CMK (cell line): Measurements from ENCODE around the gene RBKS.

ENCODE experiments used
- DNase-seq: peaks from one replicate; pipeline ENCODE4 v3.0.0-alpha.2; 2010; ENCODE audit warnings: low read depth

RBKS gene

DNA sequence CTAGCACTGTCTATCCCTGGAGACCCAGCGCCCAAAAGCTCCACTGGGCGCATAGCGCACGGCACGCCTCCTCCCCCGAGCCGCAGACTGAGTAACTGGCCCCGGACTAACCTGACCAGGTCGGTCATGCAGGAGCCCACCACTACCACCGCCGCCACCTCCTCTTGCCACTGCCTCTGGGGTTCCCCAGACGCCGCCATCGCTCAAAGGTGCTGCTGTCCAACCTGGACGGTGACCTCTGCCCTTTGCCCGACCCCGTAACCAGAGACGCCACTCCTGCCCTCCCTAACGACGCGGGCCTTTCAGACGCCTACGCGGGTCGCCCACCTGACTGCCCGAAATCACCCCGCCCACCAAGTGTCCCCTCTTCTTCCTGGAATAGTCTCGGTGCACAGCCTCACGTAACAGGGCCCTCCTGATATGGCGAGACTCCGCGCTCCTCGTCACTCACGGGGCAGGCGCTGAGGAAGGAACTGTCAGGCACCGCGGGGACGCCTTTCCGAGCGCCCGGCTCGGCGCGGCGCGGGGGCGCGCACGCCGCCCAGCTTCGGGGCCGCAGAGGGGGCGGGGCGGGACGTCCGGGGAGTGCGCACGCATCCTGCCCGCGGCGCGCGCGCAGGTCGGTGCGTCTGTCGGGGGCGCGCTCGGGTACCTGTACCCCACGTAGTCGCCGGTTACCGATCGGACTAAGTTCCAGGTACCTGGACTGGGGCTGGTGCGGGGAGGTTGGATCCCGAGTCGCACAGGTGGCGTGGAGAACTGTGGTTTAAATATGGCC lies at the start of gene RBKS, which contains the start of gene BABAM2:
Gene RBKS, minus strand, starts transcription at position 242 of the 778 bp plus-strand sequence. Its CDS starts 42 bp downstream, at position 200.
Gene BABAM2, plus strand, starts transcription at position 584 of the 778 bp plus-strand sequence. CDS start 3,828 bp downstream, outside the sequence.
- peak; percentile 63 for DNase-seq

DNA sequence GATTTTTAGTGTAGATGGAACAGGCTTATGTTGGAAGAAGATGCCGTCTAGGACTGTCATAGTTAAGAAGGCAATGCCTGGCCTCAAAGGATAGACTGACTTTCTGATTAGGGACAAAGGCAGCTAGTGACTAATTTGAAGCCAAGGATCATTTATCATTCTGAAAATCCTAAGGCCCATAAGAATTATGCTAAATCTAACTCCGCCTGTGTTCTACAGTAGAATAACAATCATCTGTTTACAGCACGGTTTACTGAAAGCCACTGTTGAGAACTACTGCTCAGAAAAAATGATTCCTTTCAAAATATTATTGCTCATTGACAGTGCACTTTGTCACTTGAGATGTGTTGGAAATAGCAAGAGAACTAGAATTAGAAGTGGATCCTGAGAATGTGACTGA lies 44.8 kb upstream of the RBKS start:
- no peak for DNase-seq

DNA sequence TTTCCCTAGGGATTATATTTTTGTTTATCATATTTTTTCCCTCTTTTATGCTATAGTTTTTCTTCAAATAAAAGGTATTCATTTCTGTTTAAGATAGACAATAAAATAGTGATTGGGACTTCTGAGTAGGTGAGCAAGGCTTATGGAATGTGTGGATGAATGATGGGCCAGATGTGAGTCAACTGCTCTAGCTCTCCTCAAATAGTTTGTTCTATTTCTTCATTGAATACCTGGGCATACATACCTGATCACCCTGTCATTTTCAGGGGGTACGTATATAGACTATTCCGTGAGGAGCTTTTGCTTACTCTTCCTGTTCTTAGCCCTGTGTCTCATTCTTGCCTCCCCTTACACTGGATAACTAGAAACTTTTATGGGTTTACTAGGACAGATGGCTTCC lies 42.2 kb upstream of the RBKS start:
- DNase-seq = no peak

DNA sequence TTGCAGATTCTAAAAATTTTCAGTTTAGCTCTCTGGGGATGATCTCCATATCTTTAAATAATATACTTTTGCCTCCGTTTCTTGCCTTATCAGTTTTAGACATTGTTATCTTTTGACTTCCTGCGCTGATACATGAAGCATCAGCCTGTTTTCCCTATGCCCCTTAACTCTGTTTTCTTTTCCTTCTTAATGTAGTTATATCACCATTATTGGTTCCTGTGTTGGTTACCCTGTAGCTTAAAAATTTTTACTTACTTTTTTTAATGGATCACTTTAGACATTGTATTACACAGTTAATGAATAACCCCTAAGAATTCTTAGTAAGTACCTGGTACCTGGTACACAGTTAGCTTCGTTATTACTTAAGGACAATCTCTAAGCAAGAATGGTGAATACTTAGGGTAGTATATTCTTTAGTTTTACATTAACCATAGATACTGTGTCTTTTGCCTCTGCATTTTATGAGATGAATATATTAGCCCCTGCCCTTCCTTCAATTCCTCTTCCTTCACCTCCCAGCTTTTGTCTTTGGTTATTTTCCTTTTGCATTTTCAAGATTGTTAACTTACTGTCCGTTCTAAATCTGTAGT lies 41.3 kb upstream of the RBKS start:
- DNase-seq = peak; percentile 14

DNA sequence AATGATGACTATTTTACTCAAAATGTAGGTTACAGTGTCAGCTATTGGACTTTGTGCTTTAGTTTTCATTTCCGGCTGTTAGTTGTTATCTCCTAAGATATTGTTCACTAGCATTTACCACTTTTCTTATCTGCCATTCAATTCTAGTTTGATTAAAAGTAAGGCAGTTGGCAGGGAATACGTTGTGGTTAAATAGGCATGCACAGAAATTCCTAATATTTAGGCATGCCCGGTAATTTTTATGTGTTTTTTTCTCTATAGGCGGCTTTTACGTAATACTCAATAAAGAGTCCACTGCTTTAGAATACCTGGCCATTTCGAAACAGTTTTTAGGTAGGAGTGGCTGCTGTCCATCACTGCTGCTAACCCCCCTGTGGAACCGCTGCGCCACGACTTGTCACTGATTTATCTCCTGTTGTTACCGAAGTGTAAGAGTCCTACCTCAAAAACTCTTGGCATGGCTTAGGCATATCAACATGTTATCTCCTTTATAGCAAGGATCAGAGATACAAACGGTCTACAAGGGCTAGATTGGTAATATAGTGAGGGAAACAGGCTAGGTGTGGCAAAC lies 39.8 kb upstream of the RBKS start:
- no peak for DNase-seq

DNA sequence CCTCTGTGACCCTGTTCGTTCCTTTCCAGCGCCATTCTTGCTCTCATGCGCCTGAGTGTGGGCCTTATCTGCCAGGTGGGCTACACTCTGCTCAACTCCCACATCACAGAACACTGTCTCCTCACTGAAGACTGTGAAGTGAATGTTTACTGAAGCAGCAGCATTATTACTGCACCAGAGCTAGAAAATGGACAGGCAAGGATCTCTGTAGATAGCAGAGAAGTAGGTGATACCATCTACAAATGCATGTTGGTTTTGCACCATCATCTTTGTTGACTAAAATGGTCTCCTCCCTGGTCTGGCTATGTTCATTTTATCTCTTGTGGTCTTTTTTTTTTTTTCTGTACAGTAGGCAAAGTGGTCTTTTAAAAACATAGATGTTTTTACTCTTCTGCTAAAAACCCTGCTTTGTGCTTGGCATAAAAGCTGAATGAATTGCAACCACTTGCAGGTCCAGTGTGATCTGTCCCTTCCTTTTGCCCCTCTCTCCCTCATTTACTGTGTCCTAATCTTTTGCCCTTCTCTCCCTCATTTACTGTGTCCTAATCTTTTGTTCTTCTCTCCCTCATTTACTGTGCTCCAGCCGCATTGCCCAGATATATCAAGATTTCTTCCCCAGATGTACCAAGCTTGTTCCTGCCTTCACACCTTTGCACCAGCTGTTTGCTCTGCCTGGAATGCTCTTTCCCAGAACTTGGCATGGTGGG lies 35.7 kb upstream of the RBKS start:
- no peak for DNase-seq

DNA sequence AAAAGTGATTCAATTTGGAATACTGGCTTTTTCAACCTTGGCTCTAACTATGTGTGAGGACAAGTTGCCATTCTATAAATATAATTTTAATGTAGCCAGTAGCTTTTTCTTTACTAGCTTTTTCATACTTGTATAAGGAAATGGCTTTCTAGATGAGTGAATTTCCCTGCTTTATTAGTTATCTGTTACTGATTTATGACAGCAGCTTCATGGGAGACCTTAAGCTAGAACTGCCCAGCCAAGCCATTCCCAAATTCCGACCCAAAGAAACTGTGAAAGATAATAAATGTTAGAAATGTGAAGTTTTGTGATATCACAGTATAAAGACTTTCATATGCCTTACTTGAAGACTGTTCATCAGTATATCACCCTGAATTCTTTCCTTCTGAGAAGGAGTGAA lies 32.7 kb upstream of the RBKS start:
- no peak for DNase-seq

DNA sequence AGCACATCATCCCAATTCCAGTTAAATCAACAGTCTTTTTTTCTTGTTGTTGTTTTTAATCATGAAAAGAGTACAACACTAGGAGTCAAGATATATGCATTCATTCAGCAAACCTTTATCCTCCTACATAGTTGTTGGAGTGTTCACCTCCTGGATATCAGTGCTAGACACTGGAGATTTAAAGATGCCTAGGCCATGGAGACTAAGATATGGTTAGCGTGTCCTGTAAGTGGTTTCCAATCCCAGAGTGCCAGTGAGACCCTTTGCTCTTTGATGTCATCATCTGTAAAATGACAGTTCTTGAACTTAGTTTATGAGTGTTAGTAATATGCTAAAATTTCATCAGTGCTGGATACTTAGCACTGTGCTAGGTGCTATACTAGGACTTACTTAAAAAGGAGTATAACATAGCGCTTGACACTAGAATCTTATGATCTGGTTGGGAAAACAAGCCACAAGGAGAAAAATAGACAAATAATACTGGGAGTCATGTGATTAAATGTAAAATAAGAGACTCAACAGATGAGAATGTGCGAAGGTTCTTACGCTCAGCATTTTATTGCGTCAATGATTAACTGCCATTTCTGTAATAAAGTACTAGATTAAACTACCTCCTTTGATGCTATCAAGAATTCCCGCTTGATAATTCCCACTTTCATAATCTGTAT lies 31.8 kb upstream of the RBKS start:
- no peak for DNase-seq

DNA sequence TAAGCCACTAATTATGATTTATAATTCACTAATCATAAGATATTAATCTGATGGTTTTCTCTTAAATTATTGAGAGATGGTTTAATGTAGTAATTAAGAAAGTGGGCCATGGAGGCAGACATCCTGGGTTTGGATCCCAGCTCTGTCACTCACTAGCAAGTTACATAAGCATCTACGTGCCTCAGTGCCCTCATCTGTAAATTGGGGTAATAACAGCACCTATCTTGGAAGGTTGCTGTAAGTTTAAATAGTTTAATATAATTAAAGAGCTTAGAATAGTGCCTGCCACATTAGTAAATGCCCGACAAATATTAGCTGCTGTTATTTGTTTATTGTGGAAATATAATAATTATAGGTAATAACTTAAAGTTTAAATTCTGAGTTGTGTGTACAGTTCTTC lies 31.2 kb upstream of the RBKS start:
- DNase-seq = no peak

DNA sequence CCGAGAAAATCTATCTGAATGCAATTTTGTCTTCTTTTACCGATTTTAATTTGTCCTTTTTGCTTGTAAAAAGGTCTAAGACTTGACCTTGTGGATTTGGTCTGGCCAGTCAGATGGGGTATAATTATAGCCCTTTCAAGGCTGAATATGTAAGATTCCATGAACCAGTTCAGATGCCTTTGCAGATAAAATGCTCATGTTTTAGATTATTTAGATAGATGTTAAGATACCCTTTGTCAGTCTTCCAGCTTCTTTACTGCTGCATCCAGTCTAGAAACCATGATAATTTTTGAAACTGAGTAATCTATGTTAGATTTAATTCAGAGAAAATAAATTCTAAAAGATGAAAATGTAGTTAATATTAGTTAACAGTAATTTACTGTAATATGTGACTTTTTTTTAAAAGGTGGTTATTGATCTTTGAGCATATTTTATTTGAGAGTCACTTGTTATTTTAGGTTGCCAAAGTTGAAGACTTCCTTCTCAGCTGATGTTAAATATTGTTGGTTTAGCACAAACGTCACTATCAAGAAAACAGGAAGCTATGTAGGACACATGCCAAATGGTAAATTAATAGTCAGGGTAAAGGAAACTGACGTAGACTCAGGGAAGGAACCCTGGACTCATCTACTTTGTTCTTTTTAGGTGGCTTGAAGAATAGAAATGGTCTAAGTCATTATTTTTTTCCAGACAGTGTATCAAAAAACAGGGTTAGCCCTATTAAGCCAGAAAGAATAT lies 30.1 kb upstream of the RBKS start:
- no peak for DNase-seq

DNA sequence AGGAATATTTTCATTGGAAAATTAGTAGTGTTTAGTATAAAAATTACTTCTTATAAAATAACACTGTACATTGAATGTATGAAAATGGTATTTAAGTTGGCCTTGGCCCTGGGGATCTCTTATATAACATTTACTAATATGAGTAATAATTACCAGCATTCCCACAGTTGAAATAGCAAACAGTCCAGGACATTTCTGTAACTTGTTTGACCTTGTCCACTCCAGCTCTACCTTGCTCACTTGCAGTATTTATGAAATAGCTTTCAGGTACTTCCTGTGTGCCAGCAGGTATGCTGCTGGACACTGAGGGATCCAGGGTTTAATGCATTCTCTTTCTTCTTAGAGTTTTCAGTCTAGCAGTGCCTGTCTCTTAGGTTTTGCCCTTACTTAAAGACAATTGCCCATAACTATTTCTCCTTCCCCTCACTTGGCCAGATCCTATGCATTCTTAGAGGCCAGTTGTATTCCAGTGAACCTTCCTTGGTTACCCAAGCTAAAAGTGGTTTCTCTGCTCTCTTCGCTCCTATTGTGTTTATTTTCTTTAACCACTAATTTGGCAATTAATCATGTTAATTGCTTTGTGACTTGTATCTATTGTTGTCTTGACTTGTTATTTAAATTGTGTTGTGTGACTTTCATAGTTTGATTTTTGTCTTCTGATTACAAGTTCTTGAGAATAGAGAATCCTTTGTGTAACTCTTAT lies 26.3 kb upstream of the RBKS start:
- DNase-seq = no peak

DNA sequence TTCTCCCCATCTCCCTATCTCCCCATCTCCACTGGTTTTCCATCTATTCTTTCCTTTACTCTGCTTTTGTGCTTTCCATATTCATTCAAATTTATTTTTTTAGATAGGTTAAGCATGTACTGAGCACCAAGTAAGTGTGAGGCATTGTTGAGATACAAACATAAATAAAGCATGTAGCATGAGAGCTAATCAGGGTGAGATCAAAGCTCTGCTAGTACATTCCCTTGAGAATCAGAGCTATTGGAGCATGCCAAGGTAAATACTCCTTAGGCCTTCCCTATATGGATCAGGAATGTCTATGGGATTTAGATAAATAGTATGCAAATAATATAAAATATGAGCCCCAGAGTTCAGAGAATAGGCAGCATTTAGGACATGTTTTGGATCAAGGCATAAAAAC lies 25.7 kb upstream of the RBKS start:
- DNase-seq = no peak

DNA sequence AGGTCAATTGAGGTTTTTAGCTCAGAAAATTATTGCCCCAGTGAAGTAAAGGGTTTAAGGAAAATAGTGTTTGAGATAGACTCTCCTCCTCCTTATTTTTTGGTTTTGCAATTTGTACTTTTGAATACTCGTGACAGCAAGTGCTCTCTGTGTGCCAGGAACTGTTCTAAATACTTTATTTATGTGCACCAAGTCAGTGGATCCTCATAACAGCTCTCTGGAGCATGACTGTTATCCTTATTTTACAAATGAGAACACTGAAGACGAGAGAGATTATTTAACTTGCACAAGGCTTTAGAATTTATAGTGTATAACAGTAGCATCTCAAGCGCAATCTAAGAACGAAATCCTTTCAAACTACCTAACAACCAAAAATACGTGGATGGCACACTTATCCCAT lies 25.0 kb upstream of the RBKS start:
- no peak for DNase-seq

DNA sequence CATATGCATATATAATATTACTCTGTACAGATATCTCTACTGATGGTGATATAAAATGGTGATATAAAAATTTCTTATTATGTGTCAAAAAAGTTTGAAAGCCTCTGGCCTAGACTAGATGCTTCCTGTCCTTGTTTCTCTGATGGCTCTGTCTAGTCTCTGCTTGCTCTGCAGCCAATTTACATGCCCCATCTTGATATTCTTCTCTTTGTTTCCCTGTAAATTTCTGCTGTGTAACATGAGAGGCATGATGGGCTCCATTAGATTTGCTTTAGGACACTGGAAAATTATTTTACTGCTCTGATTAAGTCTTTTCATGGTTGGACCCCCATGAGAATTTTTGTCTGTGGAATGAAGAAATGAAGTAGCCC lies 24.6 kb upstream of the RBKS start:
- no peak for DNase-seq

DNA sequence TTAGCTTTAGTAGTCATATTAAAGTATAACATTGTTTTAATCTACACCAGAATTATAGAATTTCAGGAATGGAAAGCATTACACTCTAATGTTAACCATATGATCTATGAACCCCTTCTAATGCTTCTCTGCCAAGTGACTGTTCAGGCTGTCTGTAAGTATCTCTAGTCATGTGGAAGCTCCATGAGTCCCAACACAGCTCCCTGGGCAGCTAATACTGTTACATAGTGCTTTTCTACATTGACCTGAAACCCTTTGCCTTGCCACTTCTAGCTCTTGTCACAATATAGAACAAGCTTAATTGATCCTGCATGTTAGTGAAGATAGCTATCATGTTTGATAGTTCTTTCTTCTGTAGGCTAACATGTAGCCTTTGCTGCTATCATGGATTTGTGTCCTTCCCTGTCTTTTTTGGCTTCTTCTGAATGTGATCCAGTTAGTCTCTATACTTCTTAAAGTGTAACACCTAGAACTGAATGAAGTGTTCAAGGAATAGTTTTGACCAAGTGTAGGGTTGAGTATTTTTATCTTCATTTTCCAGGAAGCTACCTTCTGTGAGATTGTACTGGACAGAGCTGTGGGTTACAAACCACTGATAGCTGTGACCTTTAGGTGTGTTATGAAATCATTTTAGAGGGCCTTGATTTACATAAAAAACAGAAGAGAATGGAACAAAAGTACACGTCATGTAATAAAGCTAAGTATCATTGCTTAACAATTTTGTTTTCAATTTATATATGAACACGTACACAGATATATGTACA lies 24.0 kb upstream of the RBKS start:
- DNase-seq = no peak

DNA sequence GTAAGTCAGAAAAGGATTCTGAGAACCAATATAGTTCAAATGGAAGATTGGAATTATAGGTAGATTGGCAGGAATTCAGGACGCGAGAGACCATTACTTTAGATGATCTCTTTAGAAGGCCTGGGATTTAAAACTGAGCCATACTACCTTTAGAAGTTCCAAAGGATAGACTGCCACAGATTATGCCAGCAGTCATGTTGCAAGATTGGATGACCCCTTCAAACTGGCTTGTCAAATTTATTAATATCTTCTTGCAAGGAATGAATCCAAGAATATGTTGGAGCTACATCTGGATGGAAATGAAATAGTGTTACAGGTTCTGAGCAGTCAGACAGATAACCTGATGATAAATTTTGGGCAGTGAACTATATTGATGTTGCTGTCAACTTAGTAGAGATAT lies 22.3 kb upstream of the RBKS start:
- DNase-seq = no peak

DNA sequence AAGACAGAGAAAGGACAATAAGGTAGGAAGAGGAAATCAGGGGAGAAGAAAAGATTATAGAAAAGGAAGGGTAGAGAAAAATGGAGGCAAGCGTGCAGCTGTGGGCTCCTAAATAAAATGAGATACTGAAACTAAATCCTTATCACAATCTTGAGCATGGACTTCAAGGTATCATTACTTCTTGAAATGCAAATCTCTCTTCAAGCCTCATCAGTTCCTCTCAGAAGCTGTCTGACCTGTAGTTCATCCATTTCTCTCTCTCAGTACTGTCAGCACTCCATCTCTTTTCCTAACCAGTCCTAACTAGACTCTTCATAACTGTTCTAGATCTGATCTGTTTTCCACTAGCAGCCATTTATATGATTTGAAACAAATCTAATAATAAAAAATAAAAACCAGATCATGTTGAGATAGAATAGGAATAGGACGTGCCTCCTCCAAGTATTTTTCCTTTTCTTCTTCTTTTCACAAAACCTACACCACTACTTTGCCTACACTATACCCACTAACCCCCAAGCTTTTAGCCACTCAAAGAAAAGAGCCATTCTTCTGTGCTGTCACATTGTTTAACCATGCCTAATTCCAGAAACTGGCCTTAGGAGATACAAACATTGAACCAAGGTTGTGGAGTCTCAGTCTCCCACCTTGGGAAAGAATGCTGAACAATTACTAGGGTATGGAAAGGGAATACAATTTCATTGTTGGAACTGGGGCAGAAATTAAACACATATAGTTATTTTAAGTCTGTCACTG lies 21.4 kb upstream of the RBKS start:
- DNase-seq = no peak

DNA sequence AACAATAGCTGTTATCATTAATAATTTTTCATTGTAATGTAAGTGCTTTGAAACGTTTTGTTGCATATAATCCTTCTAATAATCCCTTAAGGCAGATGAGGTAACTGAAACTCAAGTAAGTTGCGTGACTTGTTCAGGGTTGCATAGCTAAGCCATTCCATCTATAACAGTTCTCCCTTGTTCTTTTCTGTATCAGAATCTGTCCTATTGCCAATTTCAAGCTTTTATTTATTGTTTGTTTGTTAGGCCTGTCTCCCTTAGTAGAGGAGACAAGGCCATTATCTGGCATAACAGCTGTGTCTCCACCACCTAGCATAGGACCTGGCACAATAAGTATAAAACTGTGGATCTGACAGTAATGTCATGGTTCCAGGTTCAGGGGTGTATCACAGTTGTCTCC lies 19.7 kb upstream of the RBKS start:
- DNase-seq = no peak

DNA sequence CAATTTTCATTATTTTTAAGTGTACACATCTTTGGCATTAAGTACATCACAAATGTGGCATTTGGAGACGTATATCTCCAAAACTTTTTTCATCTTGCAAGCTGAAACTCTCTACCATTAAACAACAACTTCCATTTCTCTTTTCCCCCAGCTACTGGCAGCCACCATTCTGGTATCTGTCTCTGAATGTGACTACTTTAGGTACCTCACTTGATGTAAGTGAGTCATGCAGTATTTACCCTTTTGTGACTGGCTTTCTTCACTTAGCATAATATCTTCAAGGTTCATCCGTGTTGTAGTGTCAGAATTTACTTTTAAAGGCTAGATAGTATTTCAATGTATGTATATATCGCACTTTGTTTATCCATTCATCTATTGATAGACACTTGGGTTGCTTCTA lies 17.4 kb upstream of the RBKS start:
- DNase-seq = no peak

DNA sequence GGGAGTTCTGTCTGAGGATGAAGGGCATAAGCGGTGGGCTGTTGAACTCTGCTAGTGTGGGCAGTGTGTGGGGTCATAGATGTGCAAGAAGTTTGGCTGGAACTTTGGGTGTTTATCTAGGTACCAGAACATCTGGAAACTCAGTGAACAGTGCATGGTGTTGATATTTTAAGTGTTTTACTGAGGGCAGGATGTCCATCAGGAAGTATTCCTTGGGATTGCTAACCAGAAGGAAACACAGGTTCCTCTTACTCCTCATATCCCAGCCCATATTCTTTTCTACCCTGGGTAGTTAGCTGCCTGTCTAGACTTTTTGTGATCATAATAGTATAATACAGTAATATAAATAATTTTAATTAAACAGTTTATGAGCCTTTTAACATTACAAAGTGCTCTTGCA lies 15.9 kb upstream of the RBKS start:
- no peak for DNase-seq
